Fibroblast of lung (primary cell): ENCODE results near the gene DMRTC2.

Experiments used
- EZH2 ChIP-seq: IDR thresholded peaks from 2 replicates; pipeline ENCODE4 v1.5.1; 2012; ENCODE audit warnings: low read length, control low read depth, mild to moderate bottlenecking; ENCODE audit errors: missing control alignments
- TF ChIP-seq, protein P1 (sequence below), 2 donors: IDR thresholded peaks in 1 of 2; conservative IDR thresholded peaks in 1 of 2; 1 replicate in 1 of 2; 2 replicates in 1 of 2; pipeline ENCODE4 v1.5.1; 2011 to 2012; ENCODE audit warnings: low read length in 2 of 2, control low read depth in 1 of 2, inconsistent platforms in 1 of 2, low read depth in 1 of 2, mild to moderate bottlenecking in 1 of 2

DNA sequence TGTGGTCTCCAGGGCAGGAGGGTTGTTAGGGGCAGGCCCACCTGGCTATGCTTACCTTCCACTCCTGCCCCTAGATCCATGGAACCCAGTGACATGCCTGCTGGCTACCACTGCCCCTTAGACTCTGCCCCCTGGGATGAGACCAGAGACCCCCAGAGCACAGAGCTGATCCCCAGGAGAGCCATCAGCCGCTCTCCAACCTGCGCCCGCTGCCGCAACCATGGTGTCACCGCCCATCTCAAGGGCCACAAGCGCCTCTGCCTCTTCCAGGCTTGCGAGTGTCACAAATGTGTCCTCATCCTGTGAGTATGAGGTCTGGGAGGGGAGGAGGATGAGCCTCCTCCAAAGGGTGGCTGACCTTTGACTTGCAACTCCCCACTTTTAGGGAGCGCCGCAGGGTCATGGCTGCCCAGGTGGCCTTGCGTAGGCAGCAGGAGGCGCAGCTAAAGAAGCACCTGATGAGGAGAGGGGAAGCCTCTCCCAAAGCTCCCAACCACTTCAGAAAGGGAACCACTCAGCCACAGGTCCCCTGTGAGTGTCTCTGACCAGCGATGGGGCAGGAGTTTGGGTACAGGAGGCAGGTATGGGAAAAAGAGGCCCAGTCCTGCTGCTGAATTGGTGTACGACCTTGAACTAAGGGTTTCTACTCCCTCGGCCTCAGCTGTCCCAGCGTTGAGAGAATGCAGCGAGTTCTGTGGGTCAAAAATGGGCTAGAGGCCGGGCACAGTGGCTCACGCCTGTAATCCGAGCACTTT, 2.7 kb downstream of the DMRTC2 start:
- TF ChIP-seq, protein P1, sequence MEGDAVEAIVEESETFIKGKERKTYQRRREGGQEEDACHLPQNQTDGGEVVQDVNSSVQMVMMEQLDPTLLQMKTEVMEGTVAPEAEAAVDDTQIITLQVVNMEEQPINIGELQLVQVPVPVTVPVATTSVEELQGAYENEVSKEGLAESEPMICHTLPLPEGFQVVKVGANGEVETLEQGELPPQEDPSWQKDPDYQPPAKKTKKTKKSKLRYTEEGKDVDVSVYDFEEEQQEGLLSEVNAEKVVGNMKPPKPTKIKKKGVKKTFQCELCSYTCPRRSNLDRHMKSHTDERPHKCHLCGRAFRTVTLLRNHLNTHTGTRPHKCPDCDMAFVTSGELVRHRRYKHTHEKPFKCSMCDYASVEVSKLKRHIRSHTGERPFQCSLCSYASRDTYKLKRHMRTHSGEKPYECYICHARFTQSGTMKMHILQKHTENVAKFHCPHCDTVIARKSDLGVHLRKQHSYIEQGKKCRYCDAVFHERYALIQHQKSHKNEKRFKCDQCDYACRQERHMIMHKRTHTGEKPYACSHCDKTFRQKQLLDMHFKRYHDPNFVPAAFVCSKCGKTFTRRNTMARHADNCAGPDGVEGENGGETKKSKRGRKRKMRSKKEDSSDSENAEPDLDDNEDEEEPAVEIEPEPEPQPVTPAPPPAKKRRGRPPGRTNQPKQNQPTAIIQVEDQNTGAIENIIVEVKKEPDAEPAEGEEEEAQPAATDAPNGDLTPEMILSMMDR (conservative IDR thresholded peaks at IDR 0.05 in 1 of 2, IDR thresholded peaks at IDR 0.05 in 1 of 2; ENCODE audit: low read depth in 1 of 2, low read length in 2 of 2) = no peak
- no peak for TF ChIP-seq EZH2
